Neural progenitor cell (in vitro differentiated cells): ENCODE data around the gene CSNK2A3.

Experiments
- CTCF ChIP-seq: fragments of 200-600 bp; sonication (generic); IDR thresholded peaks from 2 replicates; pipeline ENCODE4 v1.5.1; 2017; ENCODE audit warnings: antibody characterized with exemption, mild to moderate bottlenecking
- EZH2 ChIP-seq: fragments of 200-600 bp; sonication (generic); IDR thresholded peaks from 2 replicates; pipeline ENCODE4 v1.6.1; 2017; ENCODE audit warnings: antibody characterized with exemption, mild to moderate bottlenecking, moderate library complexity
- EZH2phosphoT487 ChIP-seq: fragments of 200-600 bp; sonication (generic); IDR thresholded peaks from 2 replicates; pipeline ENCODE4 v1.6.1; 2017; ENCODE audit warnings: antibody characterized with exemption

GRCh38 chr11:11312738-11313137 lies 40.3 kb downstream of the CSNK2A3 start:
- TF ChIP-seq CTCF (no peak), EZH2 (no peak), EZH2phosphoT487 (no peak)
